ENCODE results near the gene BMP4.
"Not testable (repeated sequence)": the region's sequence is repeated elsewhere in the genome, so short reads cannot be mapped to it uniquely, and the experiment has no call there.

Gene BMP4

GRCh38 chr14:53956427-53957201 is at the start of gene BMP4:
BMP4 (minus strand) TSS chr14:53956825; CDS start chr14:53952222, 4,603 bp downstream.
- DNase-seq, result no peak

GRCh38 chr14:54003064-54003463 is 46.4 kb upstream of the BMP4 start:
- no peak for DNase-seq

- no peak for DNase-seq
Measured at GRCh38 chr14:54002653-54003052, 46.0 kb upstream of the BMP4 start.

GRCh38 chr14:54001189-54001878 is 44.7 kb upstream of the BMP4 start:
- no peak for DNase-seq

GRCh38 chr14:54000341-54000811 is 43.8 kb upstream of the BMP4 start:
- DNase-seq, result no peak

- no peak for DNase-seq
Measured at GRCh38 chr14:53999061-53999488, 42.5 kb upstream of the BMP4 start.

GRCh38 chr14:53996041-53996440 is 39.4 kb upstream of the BMP4 start:
- no peak for DNase-seq

GRCh38 chr14:53993920-53994607 is 37.4 kb upstream of the BMP4 start:
- DNase-seq, result no peak

- DNase-seq, result no peak
Measured at GRCh38 chr14:53990978-53991377, 34.4 kb upstream of the BMP4 start.

GRCh38 chr14:53986718-53987117 is 30.1 kb upstream of the BMP4 start:
- not testable (repeated sequence) for DNase-seq

- DNase-seq, result not testable (repeated sequence)
Measured at GRCh38 chr14:53984958-53985357, 28.3 kb upstream of the BMP4 start.

- DNase-seq, result no peak
Measured at GRCh38 chr14:53983112-53983511, 26.5 kb upstream of the BMP4 start.

GRCh38 chr14:53982546-53982945 is 25.9 kb upstream of the BMP4 start:
- DNase-seq, result no peak

- no peak for DNase-seq
Measured at GRCh38 chr14:53979747-53980642, 23.4 kb upstream of the BMP4 start.

GRCh38 chr14:53979113-53979681 is 22.6 kb upstream of the BMP4 start:
- no peak for DNase-seq

GRCh38 chr14:53978194-53978593 is 21.6 kb upstream of the BMP4 start:
- no peak for DNase-seq

- DNase-seq, result no peak
Measured at GRCh38 chr14:53975444-53975843, 18.8 kb upstream of the BMP4 start.

- DNase-seq, result no peak
Measured at GRCh38 chr14:53971521-53971920, 14.9 kb upstream of the BMP4 start.

- no peak for DNase-seq
Measured at GRCh38 chr14:53969326-53969725, 12.7 kb upstream of the BMP4 start.

- no peak for DNase-seq
Measured at GRCh38 chr14:53968726-53969125, 12.1 kb upstream of the BMP4 start.

GRCh38 chr14:53967606-53968005 is 11.0 kb upstream of the BMP4 start:
- no peak for DNase-seq

- no peak for DNase-seq
Measured at GRCh38 chr14:53964249-53964648, 7.6 kb upstream of the BMP4 start.

All from NCI-H2081 treated with DMSO at 0.1 percent for 48 hours (cell line).